HEK293 (cell line): ENCODE data around the gene MYH6.

Experiments used
- CTCF ChIP-seq: fragments of 450-650 bp; formaldehyde crosslinking; IDR thresholded peaks from 2 replicates; pipeline ENCODE4 v1.5.1; 2016; ENCODE audit warnings: missing biosample characterization, missing genetic modification characterization
- EGR2 ChIP-seq: fragments of 450-650 bp; formaldehyde crosslinking; IDR thresholded peaks from 2 replicates; pipeline ENCODE4 v1.5.1; 2016; ENCODE audit warnings: low read depth, missing biosample characterization, missing genetic modification characterization
- GLIS1 ChIP-seq: fragments of 450-650 bp; formaldehyde crosslinking; IDR thresholded peaks from 2 replicates; pipeline ENCODE4 v1.5.1; 2016; ENCODE audit warnings: missing biosample characterization, missing genetic modification characterization
- SP2 ChIP-seq: fragments of 450-650 bp; formaldehyde crosslinking; IDR thresholded peaks from 2 replicates; pipeline ENCODE4 v1.5.1; 2016; ENCODE audit warnings: missing biosample characterization, missing genetic modification characterization
- TF ChIP-seq, protein P1 (sequence below): fragments of 450-650 bp; formaldehyde crosslinking; IDR thresholded peaks from 2 replicates; pipeline ENCODE4 v1.5.1; 2016; ENCODE audit warnings: missing biosample characterization, missing genetic modification characterization
- TF ChIP-seq, protein P2 (sequence below): fragments of 450-650 bp; formaldehyde crosslinking; IDR thresholded peaks from 2 replicates; pipeline ENCODE4 v1.5.1; 2016; ENCODE audit warnings: missing biosample characterization, missing genetic modification characterization

DNA sequence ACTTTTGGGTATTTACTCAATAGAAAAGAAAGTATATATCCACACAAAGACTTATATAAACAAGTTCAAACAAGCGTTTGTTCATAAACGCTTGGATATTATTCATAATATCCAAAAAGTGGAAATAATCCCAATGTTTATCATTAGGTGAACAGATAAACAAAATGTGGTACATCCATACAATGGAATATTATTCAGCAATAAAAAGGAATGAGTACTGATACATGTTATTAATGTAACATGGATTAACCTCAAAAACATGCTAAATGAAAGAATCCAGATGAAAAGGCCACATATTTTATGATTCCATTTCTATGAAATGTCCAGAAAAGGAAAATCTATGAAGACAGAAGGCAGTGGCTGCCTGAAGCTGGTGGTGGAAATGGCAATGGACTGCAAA lies 44.2 kb upstream of the MYH6 start:
- TF ChIP-seq, protein P1, sequence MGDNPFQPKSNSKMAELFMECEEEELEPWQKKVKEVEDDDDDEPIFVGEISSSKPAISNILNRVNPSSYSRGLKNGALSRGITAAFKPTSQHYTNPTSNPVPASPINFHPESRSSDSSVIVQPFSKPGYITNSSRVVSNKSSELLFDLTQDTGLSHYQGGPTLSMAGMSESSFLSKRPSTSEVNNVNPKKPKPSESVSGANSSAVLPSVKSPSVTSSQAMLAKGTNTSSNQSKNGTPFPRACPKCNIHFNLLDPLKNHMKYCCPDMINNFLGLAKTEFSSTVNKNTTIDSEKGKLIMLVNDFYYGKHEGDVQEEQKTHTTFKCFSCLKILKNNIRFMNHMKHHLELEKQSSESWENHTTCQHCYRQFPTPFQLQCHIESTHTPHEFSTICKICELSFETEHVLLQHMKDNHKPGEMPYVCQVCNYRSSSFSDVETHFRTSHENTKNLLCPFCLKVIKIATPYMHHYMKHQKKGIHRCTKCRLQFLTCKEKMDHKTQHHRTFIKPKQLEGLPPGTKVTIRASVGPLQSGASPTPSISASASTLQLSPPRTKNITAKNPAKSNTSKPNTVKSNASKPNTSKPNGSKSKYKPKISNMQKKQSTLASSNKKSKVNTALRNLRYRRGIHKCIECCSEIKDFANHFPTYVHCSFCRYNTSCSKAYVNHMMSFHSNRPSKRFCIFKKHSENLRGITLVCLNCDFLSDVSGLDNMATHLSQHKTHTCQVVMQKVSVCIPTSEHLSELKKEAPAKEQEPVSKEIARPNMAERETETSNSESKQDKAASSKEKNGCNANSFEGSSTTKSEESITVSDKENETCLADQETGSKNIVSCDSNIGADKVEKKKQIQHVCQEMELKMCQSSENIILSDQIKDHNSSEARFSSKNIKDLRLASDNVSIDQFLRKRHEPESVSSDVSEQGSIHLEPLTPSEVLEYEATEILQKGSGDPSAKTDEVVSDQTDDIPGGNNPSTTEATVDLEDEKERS, result no peak
- no peak for TF ChIP-seq CTCF (tag by site-specific recombination)
- no peak for TF ChIP-seq EGR2 (tag by site-specific recombination)
- TF ChIP-seq SP2 (tag by site-specific recombination), result no peak
- TF ChIP-seq, protein P2, sequence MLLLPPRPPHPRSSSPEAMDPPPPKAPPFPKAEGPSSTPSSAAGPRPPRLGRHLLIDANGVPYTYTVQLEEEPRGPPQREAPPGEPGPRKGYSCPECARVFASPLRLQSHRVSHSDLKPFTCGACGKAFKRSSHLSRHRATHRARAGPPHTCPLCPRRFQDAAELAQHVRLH, result no peak
- TF ChIP-seq GLIS1 (tag by site-specific recombination), result no peak
